GM19463 (cell line): ENCODE results near the gene PRKD1.

ENCODE experiments used
- ATAC-seq: cut with Tn5 transposase; IDR thresholded peaks from one replicate; pipeline ENCODE4 v1.9.1; 2021; ENCODE audit warnings: mild to moderate bottlenecking, moderate library complexity; ENCODE audit not compliant: unreplicated experiment

The PRKD1 gene

DNA sequence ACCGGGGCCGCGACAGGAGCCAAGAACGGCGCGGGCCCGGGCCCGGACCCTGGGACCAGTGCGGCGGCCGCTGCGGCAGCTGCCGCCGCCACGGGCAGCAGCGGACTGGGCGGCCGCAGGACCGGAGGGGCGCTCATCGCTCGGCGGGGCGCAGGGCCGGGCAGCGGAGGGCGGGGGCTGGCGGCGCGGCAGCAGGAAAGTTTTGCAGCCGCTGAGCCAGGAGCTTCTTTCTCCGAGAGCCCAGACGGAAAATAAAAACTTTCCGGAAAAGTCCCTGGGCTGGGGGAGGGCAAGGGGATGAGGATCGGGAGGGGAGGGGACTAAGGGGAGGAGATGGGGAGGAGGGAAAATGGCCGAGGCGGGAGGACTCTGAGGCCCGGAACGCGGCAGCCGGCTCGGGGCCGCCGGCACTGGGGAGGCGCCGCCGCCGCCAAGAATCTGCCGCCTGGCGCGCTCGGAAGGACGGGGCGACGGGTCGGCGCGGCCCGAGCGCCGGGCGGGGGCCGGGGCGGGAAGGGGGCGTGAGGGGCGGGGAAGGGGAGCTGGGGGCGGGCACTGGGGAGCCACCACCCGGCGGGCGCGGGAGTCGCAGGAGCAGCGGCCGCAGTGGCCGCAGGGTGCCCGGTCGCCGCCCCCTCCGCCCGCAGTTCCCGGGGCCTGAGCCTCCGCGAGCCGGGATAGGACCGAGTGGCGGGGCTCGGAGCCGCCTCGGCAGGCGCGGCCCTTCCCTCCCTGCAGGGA, at the start of gene PRKD1:
TSS of gene PRKD1 (minus strand) at position 472 of the 741 bp plus-strand sequence.
- ATAC-seq: peak; percentile 57

DNA sequence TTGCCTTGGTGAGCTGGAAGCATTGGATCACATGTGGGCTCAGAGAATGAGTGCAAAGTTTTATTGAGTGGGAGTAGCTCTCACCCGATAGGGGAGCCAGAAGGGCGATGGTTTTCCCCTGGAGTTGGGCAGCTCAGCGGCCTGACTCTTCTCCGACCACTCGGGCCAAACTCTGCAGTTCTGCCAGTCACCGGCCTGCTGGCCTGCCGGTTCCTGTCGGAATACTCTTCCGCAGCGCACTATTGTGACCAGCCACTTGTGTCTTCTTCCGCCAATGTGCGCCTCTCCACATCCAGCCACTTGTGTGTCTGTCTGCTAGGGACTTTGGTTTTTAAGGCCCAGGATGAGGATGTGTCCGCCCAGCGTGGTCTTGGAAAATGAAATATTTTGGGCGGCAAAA, 43.5 kb upstream of the PRKD1 start:
- no peak for ATAC-seq

DNA sequence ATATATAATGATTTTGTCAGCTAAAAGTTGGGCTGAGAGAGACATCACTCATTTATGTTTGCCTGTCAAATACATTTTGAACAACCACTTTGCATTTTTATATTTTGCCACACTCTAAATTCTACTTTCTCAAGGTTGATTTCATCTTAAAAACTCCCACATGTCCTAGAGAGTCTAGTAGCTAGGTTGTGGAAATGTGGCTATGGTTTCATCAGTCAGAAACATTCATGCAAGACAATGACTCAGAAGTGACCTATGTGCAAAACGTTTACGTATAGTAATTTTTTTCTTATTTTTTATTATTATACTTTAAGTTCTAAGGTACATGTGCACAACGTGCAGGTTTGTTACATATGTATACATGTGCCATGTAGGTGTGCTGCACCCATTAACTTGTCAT, 27.4 kb upstream of the PRKD1 start:
- no peak for ATAC-seq

DNA sequence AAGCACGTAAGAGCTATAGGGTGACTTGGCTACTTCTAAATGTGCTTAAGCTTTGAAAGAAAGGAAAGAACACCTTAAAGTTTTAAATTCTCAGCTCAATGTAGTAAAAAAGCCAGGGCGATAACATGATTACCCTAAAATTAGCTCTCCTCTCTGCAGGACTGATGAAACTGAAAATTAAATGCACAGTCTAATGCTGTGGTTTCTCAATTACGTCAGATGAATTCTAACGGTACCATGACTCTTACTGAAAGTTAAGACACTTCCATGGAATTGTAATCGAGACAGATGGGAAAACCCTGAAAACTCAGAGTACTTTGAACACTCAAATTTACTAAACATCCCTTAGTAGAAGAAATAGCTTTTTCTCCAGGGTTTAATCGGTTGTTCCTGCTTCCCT, 25.9 kb upstream of the PRKD1 start:
- no peak for ATAC-seq

DNA sequence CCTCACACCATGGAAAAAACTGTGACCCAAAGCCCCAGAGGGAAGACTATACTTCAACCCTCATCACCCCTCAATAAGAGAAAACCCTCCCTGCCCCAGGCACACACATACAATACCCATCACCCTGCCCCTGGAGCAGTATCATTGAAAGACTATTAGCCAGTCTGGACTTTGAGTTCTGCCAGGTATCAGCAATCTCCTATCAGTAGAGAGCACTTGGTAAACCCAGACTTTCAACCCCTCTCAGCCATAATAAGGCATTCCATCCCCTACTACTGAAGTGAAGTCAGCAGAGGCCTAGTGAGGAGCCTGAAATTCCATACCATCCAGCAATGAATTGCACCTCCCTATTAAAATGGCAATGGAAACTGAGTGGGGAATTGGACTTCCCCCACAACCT, 16.4 kb upstream of the PRKD1 start:
- no peak for ATAC-seq

DNA sequence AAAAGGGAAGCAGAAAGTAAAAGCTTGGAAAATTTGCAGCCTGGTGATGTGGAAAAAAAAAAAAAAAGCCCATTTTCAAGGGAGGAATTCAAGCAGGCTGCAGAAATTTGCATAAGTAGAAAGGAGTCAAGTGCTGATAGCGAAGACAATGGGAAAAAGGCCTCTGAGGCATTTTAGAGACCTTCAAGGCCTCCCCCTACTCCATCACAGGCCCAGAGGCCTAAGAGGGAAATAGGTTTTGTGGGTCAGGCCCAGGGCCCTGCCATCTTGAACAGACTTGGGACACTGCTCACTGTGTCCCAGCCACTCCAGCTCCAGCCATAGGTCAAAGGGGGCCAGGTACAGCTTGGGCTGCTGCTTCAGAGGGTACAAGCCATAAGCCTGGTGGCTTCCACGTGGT, 13.8 kb upstream of the PRKD1 start:
- no peak for ATAC-seq

DNA sequence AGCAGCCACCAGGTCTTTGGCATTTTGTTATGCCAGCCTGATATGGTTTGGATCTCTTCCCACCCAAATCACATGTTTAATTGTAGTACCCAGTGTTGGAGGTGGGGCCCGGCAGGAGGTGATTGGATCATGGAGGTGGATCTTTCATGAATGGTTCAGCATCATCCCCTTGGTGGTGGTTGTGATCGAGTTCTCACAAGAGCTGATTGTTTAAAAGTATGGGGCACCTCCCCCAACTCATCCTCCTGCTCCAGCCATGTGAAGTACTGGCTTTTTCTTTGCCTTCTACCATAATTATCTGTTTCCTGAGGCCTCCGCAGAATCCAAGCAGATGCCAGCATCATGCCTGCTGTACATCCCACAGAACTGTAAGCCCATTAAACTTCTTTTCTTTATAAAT, 12.8 kb upstream of the PRKD1 start:
- no peak for ATAC-seq

DNA sequence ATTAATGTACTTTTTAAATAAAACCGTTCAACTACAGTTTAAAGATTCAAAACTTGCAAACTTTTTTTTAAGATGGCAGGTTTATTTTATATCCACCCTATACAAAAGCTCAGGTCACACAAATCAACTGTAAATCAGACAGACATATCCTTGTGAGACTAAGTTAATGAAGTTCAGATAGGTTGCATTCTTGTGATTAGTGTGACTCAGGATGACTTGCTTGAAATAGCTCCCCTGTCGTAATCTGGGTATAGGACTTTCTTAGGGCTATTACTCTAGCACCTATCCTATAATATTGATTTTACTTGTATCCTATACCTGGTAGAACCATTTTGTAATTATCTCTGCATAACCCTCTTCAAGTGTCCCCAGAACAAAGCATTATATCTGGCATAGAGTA, 9.5 kb upstream of the PRKD1 start:
- ATAC-seq: no peak

DNA sequence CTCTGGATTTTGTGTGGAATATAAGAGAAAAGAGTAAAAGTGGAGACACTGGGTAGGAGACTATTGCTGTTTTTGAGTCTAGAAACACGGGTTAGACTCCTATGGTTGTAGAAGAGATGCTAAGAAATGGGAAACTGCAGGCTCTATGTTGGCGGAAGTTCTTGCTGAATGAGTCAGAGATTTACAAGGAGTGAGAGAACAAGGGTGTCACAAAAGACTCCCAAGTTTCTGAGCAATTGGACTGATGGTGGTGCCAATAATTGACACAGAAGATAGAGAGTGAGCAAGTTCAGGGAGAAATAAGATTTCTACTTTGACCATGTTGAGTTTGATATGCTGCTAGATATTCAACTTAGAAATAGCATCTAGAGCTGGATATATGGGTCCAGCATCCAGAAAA, 2.6 kb upstream of the PRKD1 start:
- no peak for ATAC-seq

DNA sequence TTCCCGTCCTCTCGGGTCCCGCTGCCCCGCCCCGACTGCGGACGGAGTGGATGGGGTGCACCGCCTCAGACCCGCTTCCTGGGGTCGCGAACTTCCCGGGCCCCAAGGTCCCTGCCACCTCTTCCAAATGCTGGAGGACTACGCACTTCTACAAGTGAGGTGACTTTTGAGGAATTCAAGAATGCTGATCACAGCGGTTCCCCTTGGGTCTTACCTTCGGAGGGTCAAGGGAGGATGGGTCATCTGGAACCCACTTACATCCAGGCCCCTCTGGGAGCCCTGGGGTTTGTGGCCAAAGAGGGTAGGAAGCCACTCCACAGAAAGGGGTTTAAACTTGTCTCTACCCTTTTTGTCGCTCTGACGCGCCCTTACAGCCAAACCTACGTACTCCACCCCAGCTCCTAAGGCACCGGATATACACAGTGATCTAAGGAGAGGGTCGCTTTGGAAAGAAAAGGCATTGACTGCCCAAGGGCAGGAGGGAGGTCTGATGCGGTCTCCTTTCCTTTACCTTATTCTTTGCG, 532 bp upstream of the PRKD1 start:
- ATAC-seq: no peak

DNA sequence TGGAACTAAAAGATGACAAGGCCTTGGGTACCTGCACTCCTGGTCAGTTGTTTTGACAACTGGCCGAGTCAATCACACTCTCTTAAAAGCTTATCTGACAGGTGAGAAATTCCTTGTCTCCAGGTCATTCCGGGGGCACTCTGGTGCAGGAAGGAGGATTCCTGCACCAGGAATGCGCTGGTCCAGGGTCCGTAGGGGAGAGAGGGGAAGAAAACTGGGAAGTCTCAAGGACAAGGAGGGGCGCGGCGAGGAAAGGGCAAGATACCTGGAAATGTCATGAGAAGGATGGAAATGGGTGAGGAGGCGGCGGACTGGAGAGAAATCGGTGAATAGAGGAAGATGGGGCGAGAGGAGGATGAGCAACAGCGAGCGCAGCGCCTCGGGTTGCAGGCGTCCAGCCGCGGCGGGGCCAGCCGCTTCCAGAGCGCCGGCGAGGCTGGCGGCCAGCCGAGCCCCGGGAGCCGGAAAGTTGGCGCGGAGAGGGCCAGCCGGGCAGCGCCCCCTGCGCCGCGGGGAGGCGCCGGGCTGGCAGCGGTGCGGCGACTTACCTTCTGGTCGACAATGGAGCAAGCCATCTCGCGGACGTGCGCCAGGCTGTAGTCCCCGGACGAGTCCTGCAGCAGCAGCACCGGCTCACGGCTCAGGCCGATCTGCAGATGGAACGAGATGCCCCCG, 809 bp downstream of the PRKD1 start:
- peak; percentile 49 for ATAC-seq

DNA sequence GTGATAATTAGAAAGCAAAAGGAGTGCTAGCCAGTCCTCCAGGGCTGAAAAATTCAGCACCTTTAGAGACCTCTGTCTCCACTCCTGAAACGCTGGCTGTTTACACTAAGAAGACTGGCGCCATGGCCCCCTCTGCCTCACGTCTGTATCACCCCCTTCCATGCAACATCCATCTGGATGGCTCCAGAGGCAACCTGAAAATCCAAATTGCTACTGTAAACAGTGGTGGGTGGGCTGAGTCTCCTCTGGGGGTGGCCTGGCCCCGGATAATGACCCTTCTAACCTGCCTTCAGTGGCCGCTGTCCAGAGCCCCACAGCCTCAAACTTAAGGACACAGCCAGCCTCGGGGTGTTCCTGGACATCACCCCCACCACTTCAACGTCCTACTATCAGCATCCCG, 1.4 kb downstream of the PRKD1 start:
- ATAC-seq: no peak

DNA sequence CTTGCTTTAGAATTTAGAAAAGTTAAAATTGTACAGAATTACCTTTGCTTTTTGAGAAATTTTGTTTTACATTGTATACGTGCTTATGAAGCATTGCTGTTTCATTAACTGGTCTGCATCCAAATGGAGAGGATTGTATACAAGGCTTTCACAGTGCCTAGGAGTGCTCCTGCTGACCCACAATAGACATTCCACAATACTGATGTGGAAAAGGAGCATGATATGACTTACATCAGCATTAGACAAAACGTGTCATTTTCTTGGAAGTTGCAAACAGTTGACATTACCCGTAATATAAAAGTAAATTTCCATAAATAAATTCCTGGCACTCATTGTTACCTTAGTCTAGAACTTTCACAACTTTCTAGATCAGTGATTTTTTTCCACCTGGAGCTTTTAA, 1.9 kb downstream of the PRKD1 start:
- no peak for ATAC-seq

DNA sequence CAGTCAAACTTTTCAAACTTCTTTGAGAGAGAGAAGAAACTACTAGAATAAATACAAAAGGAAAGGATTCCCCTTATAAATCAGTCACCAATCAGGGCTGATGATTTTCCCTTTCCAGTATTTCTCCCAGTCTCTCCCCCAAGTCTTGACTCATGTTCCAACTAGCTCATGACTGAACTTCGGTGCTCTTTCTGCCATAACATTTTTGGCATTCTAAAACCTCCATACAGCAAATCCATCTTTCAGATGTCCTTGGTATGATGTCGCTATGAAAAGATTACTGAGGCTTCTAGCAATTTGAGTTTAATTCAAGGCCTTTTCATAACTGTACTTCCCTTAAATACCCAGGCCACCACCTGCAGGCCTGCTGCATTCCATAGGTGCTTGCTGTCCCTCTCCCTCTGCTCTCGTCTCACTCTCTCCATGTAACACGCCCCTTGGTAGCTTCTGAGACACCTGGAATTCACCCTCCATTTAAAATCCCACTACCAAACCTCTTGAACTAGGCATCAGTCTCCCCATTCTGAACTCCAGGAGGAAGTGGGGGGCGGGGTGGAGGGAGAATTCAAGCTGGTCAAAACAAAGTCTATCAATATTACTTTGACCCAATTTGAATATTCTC, 2.4 kb downstream of the PRKD1 start:
- no peak for ATAC-seq

DNA sequence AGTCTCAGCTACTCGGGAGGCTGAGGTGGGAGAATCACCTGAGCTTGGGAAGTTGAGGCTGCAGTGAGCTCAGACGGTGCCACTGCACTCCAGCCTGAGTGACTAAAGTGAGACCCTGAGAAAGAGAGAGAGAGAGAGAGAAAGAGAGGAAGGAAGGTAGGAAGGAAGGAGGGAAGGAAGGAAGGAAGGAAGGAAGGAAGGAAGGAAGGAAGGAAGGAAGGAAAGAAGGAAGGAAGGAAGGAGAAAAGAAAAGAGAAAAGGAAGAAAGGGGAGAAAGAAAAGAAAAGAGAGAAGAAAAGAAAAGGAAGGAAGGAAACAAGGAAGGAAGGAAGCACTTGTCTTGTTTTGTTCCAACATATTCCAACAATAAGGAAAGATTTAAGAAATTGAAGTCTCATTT, 7.8 kb downstream of the PRKD1 start:
- no peak for ATAC-seq

DNA sequence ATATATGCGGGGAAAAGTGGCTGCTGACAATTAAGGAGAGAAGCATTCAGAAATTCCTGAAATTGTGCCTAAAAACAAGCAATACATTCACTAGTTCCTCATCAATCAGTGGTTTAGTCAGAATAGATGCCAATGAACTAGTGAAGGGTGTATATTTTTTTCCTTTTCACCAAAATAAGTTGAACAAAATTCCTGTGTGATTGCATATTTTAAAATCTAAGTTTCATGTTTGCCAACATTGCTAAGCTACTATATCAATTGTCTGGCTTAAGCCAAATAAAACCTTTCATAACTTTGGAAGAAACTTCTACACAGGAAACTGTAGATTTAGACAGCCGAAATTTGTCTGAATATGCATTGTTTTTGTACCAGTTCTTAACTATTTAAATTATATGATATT, 8.7 kb downstream of the PRKD1 start:
- ATAC-seq: no peak

DNA sequence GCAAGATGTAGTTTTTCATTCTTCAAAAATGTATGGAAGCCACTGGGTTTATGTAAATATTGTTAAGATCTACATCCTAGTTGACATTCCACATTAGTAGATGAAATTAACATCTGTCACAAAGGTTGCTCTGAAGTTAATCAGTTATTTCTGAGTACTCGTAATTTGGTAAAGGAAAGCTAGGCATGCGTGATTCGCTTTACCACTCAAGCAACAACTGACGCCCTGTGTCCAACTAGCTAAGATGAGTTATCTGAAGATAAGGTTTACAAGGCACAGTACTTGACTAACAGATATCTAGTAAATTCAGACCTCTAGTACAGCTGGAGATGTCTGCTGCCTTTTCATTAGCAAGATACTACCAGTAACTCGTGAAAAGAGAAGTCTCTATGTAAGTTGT, 14.1 kb downstream of the PRKD1 start:
- no peak for ATAC-seq

DNA sequence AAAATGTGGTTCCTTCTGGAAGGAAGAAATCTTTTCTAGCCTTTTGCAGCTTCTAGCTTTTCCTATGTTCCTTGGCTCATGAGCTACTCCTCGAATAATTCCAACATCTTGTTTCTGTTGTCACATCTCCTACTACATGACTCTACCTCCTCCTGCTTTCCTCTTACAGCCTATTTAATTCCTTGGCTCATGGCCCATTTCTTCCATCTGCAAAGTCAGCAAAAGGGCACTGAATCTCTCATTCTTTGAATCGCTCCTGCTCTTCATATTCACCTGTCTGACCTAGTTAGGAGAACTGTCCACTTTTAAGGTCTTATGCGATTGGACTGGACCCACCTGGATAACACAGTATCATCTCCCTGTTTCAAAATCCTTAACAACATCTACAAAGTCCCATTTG, 15.8 kb downstream of the PRKD1 start:
- ATAC-seq: no peak

DNA sequence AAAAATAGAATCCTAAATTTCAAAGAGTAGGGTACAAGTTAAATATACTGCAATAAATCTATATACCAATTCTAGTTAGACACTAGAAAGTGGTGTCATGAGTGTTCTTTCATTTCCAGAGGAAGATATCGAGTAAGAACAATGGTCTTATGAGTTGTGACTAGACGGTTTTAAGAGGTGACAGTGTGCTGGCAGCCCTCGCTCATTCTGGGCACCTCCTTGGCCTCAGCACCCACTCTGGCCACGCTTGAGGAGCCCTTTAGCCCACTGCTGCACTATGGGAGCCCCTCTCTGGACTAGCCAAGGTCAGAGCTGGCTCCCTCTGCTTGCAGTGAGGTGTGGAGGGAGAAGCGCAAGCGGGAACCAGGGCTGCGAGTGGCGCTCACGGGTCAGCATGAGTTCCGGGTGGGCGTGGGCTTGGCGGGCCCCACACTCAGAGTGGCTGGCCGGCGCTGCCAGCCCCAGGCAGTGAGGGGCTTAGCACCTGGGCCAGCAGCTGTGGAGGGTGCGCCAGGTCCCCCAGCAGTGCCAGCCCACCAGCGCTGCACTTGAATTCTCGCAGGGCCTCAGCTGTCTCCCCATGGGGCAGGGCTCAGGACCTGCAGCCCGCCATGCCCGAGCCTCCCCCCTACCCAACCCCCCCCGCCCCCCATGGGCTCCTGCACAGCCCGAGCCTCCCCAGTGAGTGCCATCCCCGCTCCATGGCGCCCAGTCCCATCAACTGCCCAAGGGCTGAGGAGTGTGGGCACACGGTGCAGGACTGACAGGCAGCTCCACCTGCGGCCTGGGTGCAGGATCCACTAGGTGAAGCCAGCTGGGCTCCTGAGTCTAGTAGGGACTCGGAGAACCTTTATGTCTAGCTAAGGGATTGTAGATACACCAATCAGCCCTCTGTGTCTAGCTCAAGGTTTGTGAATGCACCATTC, 18.7 kb downstream of the PRKD1 start:
- ATAC-seq: no peak

DNA sequence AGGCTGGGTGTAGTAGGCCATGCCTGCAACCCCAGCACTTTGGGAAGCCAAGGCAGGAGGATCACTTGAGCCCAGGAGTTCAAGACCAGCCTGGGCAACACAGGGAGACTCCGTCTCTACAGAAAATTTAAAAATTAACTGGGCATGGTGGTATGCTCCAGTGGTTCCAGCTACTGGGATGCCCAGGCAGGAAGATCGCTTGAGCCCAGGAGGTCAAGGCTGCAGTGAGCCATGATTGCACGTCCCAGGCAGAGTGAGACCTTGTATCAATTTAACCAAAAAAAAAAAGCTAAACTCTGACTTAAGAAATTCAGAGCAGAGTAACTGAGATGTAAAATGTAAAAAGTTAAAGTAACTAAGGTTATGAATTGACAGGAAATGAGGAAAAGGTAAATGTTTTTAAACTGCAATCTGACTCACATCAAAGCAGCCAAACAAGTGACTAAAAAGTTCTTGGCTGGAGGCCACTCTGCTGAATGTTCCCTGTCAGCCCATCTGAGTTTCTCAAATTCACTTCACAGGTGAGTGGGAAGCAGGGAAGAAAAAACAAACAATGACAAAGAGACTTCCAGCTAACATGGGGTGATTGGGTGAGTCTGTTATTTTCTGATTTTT, 21.3 kb downstream of the PRKD1 start:
- no peak for ATAC-seq

DNA sequence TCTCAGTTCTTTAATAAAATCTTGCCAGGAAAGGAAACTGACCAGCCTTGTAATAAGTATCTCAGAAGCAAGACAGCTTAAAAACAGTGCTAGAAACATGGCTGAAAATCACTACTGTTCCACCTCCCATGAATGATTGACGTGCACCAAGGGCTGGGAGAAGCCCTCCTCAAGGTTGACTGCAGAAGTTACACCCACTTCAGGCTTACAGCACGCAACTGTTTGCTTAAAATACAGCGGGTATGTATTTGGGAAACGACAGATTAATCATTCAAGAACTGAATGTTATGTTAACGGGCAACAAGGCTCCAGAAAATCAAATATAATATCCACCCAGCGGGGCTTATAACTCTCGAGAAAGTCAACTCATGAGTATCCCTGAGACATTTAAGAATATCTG, 22.1 kb downstream of the PRKD1 start:
- ATAC-seq: no peak
